Ovary (tissue), 9 donors: ENCODE measurements around the gene DST. TPM values are rescaled to one million over a fixed set of nuclear protein-coding genes. Genes with fewer than 3 reads are reported as not detected.

Source experiments
- DNase-seq, 5 donors: peaks; one replicate each; pipeline ENCODE4 v3.0.0-alpha.2; 2019 to 2020
- H3K27ac ChIP-seq, 2 donors: fragments of 200-600 bp; one replicate each; pipeline versions ENCODE4 v1.5.1 to v1.8.0; 2019 to 2022
- H3K27me3 ChIP-seq: fragments of 200-600 bp; one replicate; pipeline ENCODE4 v1.8.0; 2022
- H3K36me3 ChIP-seq: fragments of 200-600 bp; sonication (generic); one replicate; pipeline ENCODE4 v1.5.1; 2019
- H3K4me1 ChIP-seq: one replicate; pipeline ENCODE4 v1.8.1; 2013; ENCODE audit warnings: mild to moderate bottlenecking, moderate library complexity; ENCODE audit not compliant: insufficient read depth
- H3K4me3 ChIP-seq: fragments of 200-600 bp; sonication (generic); one replicate; pipeline ENCODE4 v1.5.1; 2017
- H3K9me3 ChIP-seq, 2 donors: fragments of 200-600 bp in 1 of 2; sonication (generic) in 1 of 2; one replicate each; pipeline versions ENCODE4 v1.5.1 to v1.8.1; 2013 to 2019; ENCODE audit warnings: mild to moderate bottlenecking in 1 of 2, moderate library complexity in 1 of 2
- EP300 ChIP-seq: sonication (generic); formaldehyde crosslinking; IDR thresholded peaks from one replicate; pipeline ENCODE4 v1.6.1; 2017; ENCODE audit warnings: antibody characterized with exemption
- POLR2A ChIP-seq: fragments of 450-650 bp; IDR thresholded peaks from one replicate; pipeline ENCODE4 v1.6.1; 2017; ENCODE audit warnings: antibody characterized with exemption, mild to moderate bottlenecking, moderate library complexity
- WGBS, 3 donors: extraction: QIAGEN DNeasy Blood & Tissue Kit in 1 of 3; methylation state at CpG; one replicate each; pipeline versions ENCODE4 v1.1.5 to v1.1.7; 2013 to 2017; 5-methylcytosine and 5-hydroxymethylcytosine counted together
- intact Hi-C, 4 donors: fragments of 100-400 bp; cut with DNase I; formaldehyde crosslinking; loops; one replicate each; pipeline versions ENCODE4 v1.11.0 to v1.15.1; 2022 to 2023
- polyA plus RNA-seq, 2 donors: library from polyadenylated mRNA; stranded (reverse); fragments of 200-250 nt in 1 of 2; fragments of 350-450 nt in 1 of 2; fragmentation: Illumina TruSeq in 1 of 2; extraction: RNeasy Lipid Tissue Mini Kit (QIAGEN cat#74804) in 1 of 2; gene quantifications; one replicate each; pipeline ENCODE4 v1.2.3, GENCODE V29; 2013 to 2014
- total RNA-seq, 7 donors: library from RNA; depleted of rRNA in 2 of 7; stranded (reverse); fragments of >200 nt in 2 of 7; fragmentation: NEBNext Ultra II Directional in 3 of 7; extraction: Animal tissue kit (Norgen Biotek cat#: 25700) in 3 of 7; gene quantifications; one replicate each; pipeline versions ENCODE4 v1.1.0 to v1.2.4, GENCODE V29; 2016 to 2023
- TF ChIP-seq, protein P1 (sequence below), 3 donors: fragments of 450-650 bp in 2 of 3; fragments of 200-600 bp in 1 of 3; IDR thresholded peaks; one replicate each; pipeline versions ENCODE4 v1.5.1 to v1.8.0; 2016 to 2022; ENCODE audit warnings: antibody characterized with exemption in 3 of 3, mild to moderate bottlenecking in 1 of 3
- donor health status: DM: no; HTN: no; CAD: no; lungs with moderate emphysema.
- donor health status: DM: no; HTN: no; CAD: no.
- donor health status: Bipolar disorder and iron deficiency.
- donor health status: DM: yes; HTN: yes; CAD: no.
- donor health status: DM: no; HTN: no; CAD: no.
- donor health status: DM: yes; HTN: yes; CAD: no.

Gene DST
- total and polyA plus RNA-seq, 9 donors, result 124 to 290 (median 174) TPM

DNA sequence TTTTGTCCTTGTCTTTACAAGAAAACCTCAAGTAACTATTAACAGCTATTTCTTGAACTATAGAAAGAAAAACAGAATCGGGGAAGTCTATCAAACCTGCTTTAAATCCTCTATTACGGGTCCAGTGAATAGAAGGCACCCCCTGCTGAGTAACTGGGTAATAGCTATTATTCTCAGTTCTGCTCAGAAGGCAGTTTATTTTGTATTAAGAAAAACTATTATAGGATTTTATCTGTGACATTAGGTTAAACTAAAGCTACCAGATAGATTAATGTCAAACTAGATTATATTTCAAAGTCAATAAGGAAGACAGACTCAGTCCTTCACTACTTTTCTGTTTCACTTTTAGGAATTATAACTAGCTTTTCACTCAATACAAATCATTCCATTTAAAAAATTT, 93.7 kb downstream of the DST start:
- no peaks in the 10 kb centered on the region for H3K36me3 ChIP-seq
- intact Hi-C loops, result no loop called here
- H3K9me3 ChIP-seq, result no peaks in the 10 kb centered on the region
- H3K4me1 ChIP-seq, result peaks cover 1% of the 10 kb centered on the region
- H3K27ac ChIP-seq, result no peak overlapping the region
- no peaks in the 10 kb centered on the region for H3K27me3 ChIP-seq
- DNase-seq, result no peak
- TF ChIP-seq EP300, result no peak
- TF ChIP-seq, protein P1, sequence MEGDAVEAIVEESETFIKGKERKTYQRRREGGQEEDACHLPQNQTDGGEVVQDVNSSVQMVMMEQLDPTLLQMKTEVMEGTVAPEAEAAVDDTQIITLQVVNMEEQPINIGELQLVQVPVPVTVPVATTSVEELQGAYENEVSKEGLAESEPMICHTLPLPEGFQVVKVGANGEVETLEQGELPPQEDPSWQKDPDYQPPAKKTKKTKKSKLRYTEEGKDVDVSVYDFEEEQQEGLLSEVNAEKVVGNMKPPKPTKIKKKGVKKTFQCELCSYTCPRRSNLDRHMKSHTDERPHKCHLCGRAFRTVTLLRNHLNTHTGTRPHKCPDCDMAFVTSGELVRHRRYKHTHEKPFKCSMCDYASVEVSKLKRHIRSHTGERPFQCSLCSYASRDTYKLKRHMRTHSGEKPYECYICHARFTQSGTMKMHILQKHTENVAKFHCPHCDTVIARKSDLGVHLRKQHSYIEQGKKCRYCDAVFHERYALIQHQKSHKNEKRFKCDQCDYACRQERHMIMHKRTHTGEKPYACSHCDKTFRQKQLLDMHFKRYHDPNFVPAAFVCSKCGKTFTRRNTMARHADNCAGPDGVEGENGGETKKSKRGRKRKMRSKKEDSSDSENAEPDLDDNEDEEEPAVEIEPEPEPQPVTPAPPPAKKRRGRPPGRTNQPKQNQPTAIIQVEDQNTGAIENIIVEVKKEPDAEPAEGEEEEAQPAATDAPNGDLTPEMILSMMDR (IDR thresholded peaks at IDR 0.05), result peak in 2 of 3 donors; percentile 45 to 74
- TF ChIP-seq POLR2A, result no peak
- 6 to 10% (median 8%) methylated on average over 2 of the region's 2 CpGs for WGBS, 3 donors
- no peak overlapping the region for H3K4me3 ChIP-seq

DNA sequence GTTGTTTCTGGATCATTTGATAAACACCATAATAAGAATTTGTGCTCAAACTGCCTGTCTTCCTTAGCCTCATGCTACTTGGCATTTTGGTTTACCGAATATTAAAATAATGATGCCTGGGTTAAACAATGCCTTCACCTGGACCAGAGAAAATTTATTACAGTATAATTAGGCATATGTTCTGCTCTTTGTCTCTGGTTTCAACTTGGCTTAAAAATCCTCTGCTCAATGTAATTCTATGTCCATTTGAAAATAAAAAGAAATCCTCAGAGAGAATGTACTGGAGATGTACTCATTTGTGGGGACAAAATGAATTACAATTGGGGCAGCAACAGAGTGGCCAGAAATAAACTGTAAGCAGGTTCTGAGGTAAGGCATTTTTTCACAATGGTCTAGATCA, 95.0 kb downstream of the DST start:
- Histone ChIP-seq H3K27ac (no peak overlapping the region), H3K27me3 (no peaks in the 10 kb centered on the region), H3K4me3 (no peak overlapping the region), H3K4me1 (peaks cover 1% of the 10 kb centered on the region), H3K36me3 (no peaks in the 10 kb centered on the region), H3K9me3 (no peaks in the 10 kb centered on the region)
- TF ChIP-seq, protein P1 (IDR thresholded peaks at IDR 0.05), result no peak
- TF ChIP-seq EP300 (no peak), POLR2A (no peak)
- intact Hi-C loops, result no loop called here
- 88 to 98% (median 98%) methylated on average over 1 of the region's 1 CpG for WGBS, 3 donors
- no peak for DNase-seq

DNA sequence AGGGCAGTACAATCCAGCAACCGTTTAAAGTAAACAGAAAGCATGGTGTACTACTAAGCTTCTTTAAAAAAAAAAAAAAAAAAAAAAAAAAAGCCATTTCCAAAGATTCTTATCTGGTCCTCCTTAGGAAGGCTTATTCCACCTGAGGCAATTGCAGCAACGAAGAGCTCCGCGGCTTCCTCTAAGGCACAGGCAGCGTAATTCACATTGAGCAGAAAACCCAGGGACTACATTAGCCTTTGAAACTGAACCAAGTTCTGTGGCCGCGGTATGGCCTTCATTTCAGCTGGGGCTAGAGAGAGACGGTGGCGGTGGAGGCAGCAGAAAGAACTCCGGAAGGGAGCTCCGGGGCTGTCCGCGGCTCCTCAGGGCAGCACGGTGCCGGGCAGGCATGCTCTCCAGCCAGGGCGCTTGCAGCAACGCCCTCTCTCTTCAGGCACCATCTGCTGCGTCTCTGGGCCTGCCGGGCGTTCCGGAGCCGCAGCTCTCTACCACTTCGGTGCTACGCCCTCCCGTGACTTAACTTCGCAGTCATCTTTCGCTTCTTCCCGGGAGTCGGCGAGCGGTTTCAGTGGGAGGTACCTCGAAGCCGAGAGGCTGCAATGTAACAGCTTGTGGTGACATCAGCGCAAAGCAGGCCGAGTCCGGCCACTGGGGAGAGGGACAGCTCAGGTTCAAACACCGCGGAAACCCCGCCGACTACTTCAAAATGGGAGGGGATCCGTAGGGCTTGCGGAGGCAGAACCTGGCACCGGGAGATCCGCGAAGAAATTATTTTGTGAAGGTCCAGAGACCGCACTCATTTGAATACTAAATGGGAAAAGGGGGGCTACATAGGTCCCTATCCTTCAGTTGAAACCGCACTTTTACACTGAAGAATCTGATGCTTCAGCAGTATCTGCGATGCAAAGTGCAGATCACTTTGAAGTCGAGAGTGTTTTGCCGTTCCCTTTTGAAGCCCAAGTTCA, 100.0 kb downstream of the DST start:
- Histone ChIP-seq H3K27ac (peak overlapping the region; percentile 76 to 93), H3K9me3 (no peaks in the 10 kb centered on the region), H3K36me3 (no peaks in the 10 kb centered on the region), H3K27me3 (no peaks in the 10 kb centered on the region), H3K4me3 (peak overlapping the region; percentile 61), H3K4me1 (peaks cover 3% of the 10 kb centered on the region)
- TF ChIP-seq EP300, result no peak
- TF ChIP-seq POLR2A, result peak; percentile 81
- TF ChIP-seq, protein P1 (IDR thresholded peaks at IDR 0.05), result peak; percentile 15 to 33 (median 31)
- WGBS, 3 donors, result 0% methylated on average over 49 to 50 of the region's 50 CpGs
- intact Hi-C loops, result loop anchor here in 2 of 4 donors (5.0 kb wide), 2 partner anchors 35 to 180 kb away; no protein-coding TSS in a partner anchor
- DNase-seq, result peak; percentile 91 to 95 (median 93)

DNA sequence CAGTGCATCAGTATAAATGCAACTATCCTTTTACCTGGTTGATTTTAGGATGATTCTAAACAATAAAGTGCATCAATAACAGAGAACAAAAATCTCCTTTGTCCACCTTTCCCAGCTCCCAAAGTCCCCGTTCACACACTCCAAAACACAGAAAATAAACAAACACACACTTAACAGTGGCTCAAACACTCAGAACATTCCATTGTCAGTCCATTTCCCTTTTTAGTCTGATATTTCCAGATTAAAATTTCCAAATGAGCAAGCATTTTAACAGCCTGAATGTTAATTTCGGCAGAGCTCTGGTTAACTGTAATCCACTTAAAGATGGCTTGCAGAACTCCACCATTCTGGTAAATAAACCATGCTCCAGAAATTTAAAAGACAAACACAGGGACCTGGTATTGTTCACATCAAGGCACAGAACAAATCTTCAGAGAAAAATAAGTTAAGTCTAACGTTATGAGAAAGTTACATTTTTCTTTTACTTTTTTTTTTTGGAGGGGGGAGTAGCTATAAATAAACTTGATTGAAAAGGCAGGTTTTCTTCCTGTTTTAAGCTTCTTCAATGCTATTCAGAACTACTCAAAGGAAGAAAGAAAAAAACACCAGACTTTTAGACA, 100.8 kb downstream of the DST start:
- peaks cover 3% of the 10 kb centered on the region for H3K4me1 ChIP-seq

More for the DNA sequence above, 100.8 kb downstream of the DST start:
- intact Hi-C loops, result loop anchor here in 2 of 4 donors (5.0 kb wide), 2 partner anchors 35 to 180 kb away; no protein-coding TSS in a partner anchor
- H3K9me3 ChIP-seq, result no peaks in the 10 kb centered on the region
- 1 to 3% (median 2%) methylated on average over 3 of the region's 3 CpGs for WGBS, 3 donors
- H3K27ac ChIP-seq, result peak overlapping the region; percentile 76 to 93
- no peaks in the 10 kb centered on the region for H3K36me3 ChIP-seq
- H3K27me3 ChIP-seq, result no peaks in the 10 kb centered on the region
- peak overlapping the region; percentile 61 for H3K4me3 ChIP-seq
- no peak for DNase-seq
- TF ChIP-seq, protein P1 (IDR thresholded peaks at IDR 0.05), result no peak
- TF ChIP-seq EP300 (no peak), POLR2A (no peak)
